IMR-90 (cell line): ENCODE data around the gene CCL2. TPM values are rescaled to one million over a fixed set of nuclear protein-coding genes. Genes with fewer than 3 reads are reported as not detected.

Source experiments
- ATAC-seq: fragments of 200-7000 bp; cut with Tn5 transposase; 2 replicates; pipeline ENCODE4 v1.9.1; 2020; ENCODE audit warnings: low read depth, mild to moderate bottlenecking, moderate library complexity
- BruUV-seq: library from RNA; stranded (reverse); fragments of 400-500 nt; replicated peaks from 2 replicates; lab custom pipeline; 2021; lab: Mats Ljungman, UMichigan
- CTCF ChIA-PET: fragments of 300-600 bp; formaldehyde crosslinking; extraction: SDS; loops from one replicate; lab custom pipeline; 2021; ENCODE audit warnings: antibody characterized with exemption; lab: Yijun Ruan, JAX
- POLR2A ChIA-PET: fragments of 300-600 bp; sonication (Branson Sonifier 250); formaldehyde crosslinking; loops from one replicate; lab custom pipeline; 2022; ENCODE audit warnings: antibody characterized with exemption; ENCODE audit not compliant: unreplicated experiment; lab: Charles Lee
- DNase-seq: peaks from one replicate; pipeline ENCODE4 v3.0.0; 2013
- H2AFZ ChIP-seq: replicated peaks from 2 replicates; pipeline ENCODE3; 2013; ENCODE audit warnings: low read length, mild to moderate bottlenecking; ENCODE audit not compliant: poor library complexity
- H2AK5ac ChIP-seq: 2 replicates; pipeline ENCODE4 v1.6.1; 2013; ENCODE audit warnings: low read depth, low read length, inconsistent platforms
- H2AK9ac ChIP-seq: replicated peaks from 2 replicates; pipeline ENCODE3; 2013; ENCODE audit warnings: mild to moderate bottlenecking, low read depth, low read length, moderate library complexity; ENCODE audit not compliant: poor library complexity
- H2BK120ac ChIP-seq: 2 replicates; pipeline ENCODE4 v1.6.1; 2013; ENCODE audit warnings: low read depth, low read length, inconsistent platforms
- H2BK15ac ChIP-seq: 3 replicates; pipeline ENCODE4 v1.6.1; 2013; ENCODE audit warnings: low read depth, low read length, inconsistent platforms
- H2BK20ac ChIP-seq: 2 replicates; pipeline ENCODE4 v1.6.1; 2013; ENCODE audit warnings: low read depth, mild to moderate bottlenecking, inconsistent platforms, low read length, moderate library complexity
- H2BK5ac ChIP-seq: 2 replicates; pipeline ENCODE4 v1.6.1; 2013; ENCODE audit warnings: mild to moderate bottlenecking, low read depth, low read length, inconsistent platforms; ENCODE audit not compliant: poor library complexity, severe bottlenecking
- H3K14ac ChIP-seq: replicated peaks from 2 replicates; pipeline ENCODE4 v1.6.1; 2013; ENCODE audit warnings: low read depth, low read length, inconsistent platforms
- H3K18ac ChIP-seq: 2 replicates; pipeline ENCODE4 v1.6.1; 2013; ENCODE audit warnings: low read depth, low read length, control low read depth
- H3K23ac ChIP-seq: 2 replicates; pipeline ENCODE4 v1.6.1; 2013; ENCODE audit warnings: low read depth, low read length, inconsistent platforms
- H3K27ac ChIP-seq: 2 replicates; pipeline ENCODE4 v1.5.1; 2013; ENCODE audit warnings: mild to moderate bottlenecking, control low read depth, low read length; ENCODE audit not compliant: insufficient read depth
- H3K27me3 ChIP-seq: 2 replicates; pipeline ENCODE4 v1.6.1; 2013; ENCODE audit warnings: low read length; ENCODE audit not compliant: control insufficient read depth, insufficient read depth
- H3K36me3 ChIP-seq: 2 replicates; pipeline ENCODE4 v1.6.1; 2013; ENCODE audit warnings: low read length, mixed read lengths; ENCODE audit not compliant: control insufficient read depth, insufficient read depth
- H3K4ac ChIP-seq: 2 replicates; pipeline ENCODE4 v1.6.1; 2013; ENCODE audit warnings: low read depth, low read length, inconsistent platforms
- H3K4me1 ChIP-seq: 2 replicates; pipeline ENCODE4 v1.6.1; 2013; ENCODE audit warnings: low read length, mixed read lengths; ENCODE audit not compliant: control insufficient read depth, insufficient read depth
- H3K4me2 ChIP-seq: 2 replicates; pipeline ENCODE4 v1.6.1; 2013; ENCODE audit warnings: low read depth, mild to moderate bottlenecking, control low read depth, low read length, moderate library complexity
- H3K4me3 ChIP-seq: 2 replicates; pipeline ENCODE4 v1.5.1; 2013; ENCODE audit warnings: low read depth, mild to moderate bottlenecking, control low read depth, low read length, moderate library complexity; ENCODE audit not compliant: insufficient read depth
- H3K56ac ChIP-seq: 2 replicates; pipeline ENCODE4 v1.6.1; 2013; ENCODE audit warnings: low read length, inconsistent platforms; ENCODE audit not compliant: insufficient read depth; ENCODE audit errors: extremely low read depth
- H3K79me1 ChIP-seq, 2 experiments: 2 replicates each; pipeline ENCODE4 v1.6.1; 2013; ENCODE audit warnings: low read length in 2 of 2, inconsistent platforms in 1 of 2, low read depth in 1 of 2
- H3K9ac ChIP-seq: 2 replicates; pipeline ENCODE4 v1.6.1; 2013; ENCODE audit warnings: low read depth, low read length, control low read depth
- H3K9me1 ChIP-seq: 2 replicates; pipeline ENCODE4 v1.6.1; 2013; ENCODE audit warnings: low read length, inconsistent platforms; ENCODE audit not compliant: insufficient read depth
- H3K9me3 ChIP-seq: 2 replicates; pipeline ENCODE4 v1.6.1; 2013; ENCODE audit warnings: low read length; ENCODE audit not compliant: control insufficient read depth, insufficient read depth
- H4K20me1 ChIP-seq: 2 replicates; pipeline ENCODE4 v1.6.1; 2013; ENCODE audit warnings: low read length, inconsistent platforms; ENCODE audit not compliant: insufficient read depth
- H4K5ac ChIP-seq: 2 replicates; pipeline ENCODE4 v1.6.1; 2013; ENCODE audit warnings: mild to moderate bottlenecking, low read depth, low read length, control low read depth
- H4K8ac ChIP-seq, 2 experiments: 2 replicates each; pipeline ENCODE4 v1.6.1; 2013; ENCODE audit warnings: low read depth in 2 of 2, low read length in 2 of 2, control low read depth in 1 of 2, inconsistent platforms in 1 of 2
- H4K91ac ChIP-seq: 2 replicates; pipeline ENCODE4 v1.6.1; 2013; ENCODE audit warnings: low read depth, low read length, inconsistent platforms; ENCODE audit not compliant: insufficient read depth
- BHLHE40 ChIP-seq: fragments of 150-350 bp; IDR thresholded peaks from 2 replicates; pipeline ENCODE4 v1.6.1; 2016; ENCODE audit warnings: mild to moderate bottlenecking, low read depth, low read length
- CEBPB ChIP-seq: IDR thresholded peaks from 2 replicates; pipeline ENCODE4 v1.6.1; 2012; ENCODE audit warnings: low read depth, low read length, improper control_type of control experiment
- CHD1 ChIP-seq: IDR thresholded peaks from 2 replicates; pipeline ENCODE4 v1.6.1; 2012; ENCODE audit warnings: low read depth, low read length, improper control_type of control experiment
- MAFK ChIP-seq: IDR thresholded peaks from 2 replicates; pipeline ENCODE4 v1.6.1; 2012; ENCODE audit warnings: low read depth, low read length, improper control_type of control experiment
- MAZ ChIP-seq: IDR thresholded peaks from 2 replicates; pipeline ENCODE4 v1.6.1; 2012; ENCODE audit warnings: low read depth, mild to moderate bottlenecking, low read length, improper control_type of control experiment, moderate library complexity, borderline replicate concordance
- MXI1 ChIP-seq: IDR thresholded peaks from 2 replicates; pipeline ENCODE4 v1.6.1; 2012; ENCODE audit warnings: low read depth, mild to moderate bottlenecking, low read length, moderate library complexity, borderline replicate concordance
- SMC3 ChIP-seq: fragments of 150-350 bp; IDR thresholded peaks from 2 replicates; pipeline ENCODE4 v1.6.1; 2016; ENCODE audit warnings: low read depth, mild to moderate bottlenecking, antibody characterized with exemption, low read length, moderate library complexity
- WGBS, 2 experiments: methylation state at CpG; one replicate each; pipeline versions ENCODE4 v1.1.5 to v1.1.7; 2013; ENCODE audit warnings: missing lambda C conversion rate in 2 of 2; ENCODE audit not compliant: insufficient read length in 1 of 2; ENCODE audit errors: extremely low coverage in 2 of 2; 5-methylcytosine and 5-hydroxymethylcytosine counted together
- dilution Hi-C: fragments of 300-500 bp; cut with HindIII; formaldehyde crosslinking; loops from one replicate; pipeline ENCODE4 v1.14.3; 2018; ENCODE audit warnings: low sequenced_read_pairs; ENCODE audit not compliant: unreplicated experiment
- in situ Hi-C: fragments of 300-500 bp; cut with MboI; formaldehyde crosslinking; loops from 3 replicates; pipeline ENCODE4 v1.14.3; 2019; ENCODE audit warnings: low sequenced_read_pairs, inconsistent platforms, mixed read lengths
- intact Hi-C: fragments of 100-400 bp; cut with micrococcal nuclease; formaldehyde crosslinking; loops from 2 replicates; pipeline ENCODE4 v1.10.0; 2022
- polyA plus RNA-seq, 3 experiments: library from polyadenylated mRNA; depleted of rRNA; stranded (reverse); fragments of >200 nt; gene quantifications; 2 replicates each; pipeline ENCODE4 v1.2.3, GENCODE V29; 2012; ENCODE audit warnings: low replicate concordance in 1 of 3
- total RNA-seq: library from RNA; depleted of rRNA; stranded (reverse); fragments of >200 nt; gene quantifications from 2 replicates; pipeline ENCODE4 v1.2.3, GENCODE V29; 2012
- TF ChIP-seq, protein P1 (sequence below): fragments of 150-350 bp; IDR thresholded peaks from 2 replicates; pipeline ENCODE4 v1.6.1; 2016; ENCODE audit warnings: low read depth, mild to moderate bottlenecking, low read length, moderate library complexity, borderline replicate concordance

Gene CCL2
- total and polyA plus RNA-seq, 2 of the 4 experiments (the other 2 are of a cell fraction) = 103 to 206 TPM

- in situ Hi-C loops = no loop called here
- H3K56ac ChIP-seq = no peak overlapping the region
- ATAC-seq = no peak
Measured at GRCh38 chr17:34228781-34229180, 26.3 kb upstream of the CCL2 start.

More at GRCh38 chr17:34228781-34229180, 26.3 kb upstream of the CCL2 start:
- Histone ChIP-seq H3K79me1 (no peaks in the 10 kb centered on the region), H4K91ac (no peak overlapping the region), H3K14ac (no peak overlapping the region), H4K8ac (no peak overlapping the region), H2BK120ac (no peak overlapping the region), H3K23ac (no peak overlapping the region), H2BK5ac (no peak overlapping the region), H2AK5ac (no peak overlapping the region), H3K9me1 (no peaks in the 10 kb centered on the region), H3K27ac (no peak overlapping the region), H2BK15ac (no peak overlapping the region), H3K4me1 (no peaks in the 10 kb centered on the region), H2AFZ (no peak overlapping the region), H4K5ac (no peak overlapping the region), H3K9me3 (peaks cover 2% of the 10 kb centered on the region; the same call in 1 of the 2 replicates), H2AK9ac (no peak overlapping the region), H3K27me3 (peaks cover 1% of the 10 kb centered on the region), H3K4ac (no peak overlapping the region), H3K36me3 (no peaks in the 10 kb centered on the region), H3K18ac (no peak overlapping the region), H3K4me3 (no peak overlapping the region), H2BK20ac (no peak overlapping the region), H3K4me2 (no peak overlapping the region), H3K9ac (no peak overlapping the region), H4K20me1 (no peaks in the 10 kb centered on the region)
- no peak for DNase-seq
- POLR2A ChIA-PET = no interaction called here
- BruUV-seq = no TSS peak
- TF ChIP-seq, protein P1, sequence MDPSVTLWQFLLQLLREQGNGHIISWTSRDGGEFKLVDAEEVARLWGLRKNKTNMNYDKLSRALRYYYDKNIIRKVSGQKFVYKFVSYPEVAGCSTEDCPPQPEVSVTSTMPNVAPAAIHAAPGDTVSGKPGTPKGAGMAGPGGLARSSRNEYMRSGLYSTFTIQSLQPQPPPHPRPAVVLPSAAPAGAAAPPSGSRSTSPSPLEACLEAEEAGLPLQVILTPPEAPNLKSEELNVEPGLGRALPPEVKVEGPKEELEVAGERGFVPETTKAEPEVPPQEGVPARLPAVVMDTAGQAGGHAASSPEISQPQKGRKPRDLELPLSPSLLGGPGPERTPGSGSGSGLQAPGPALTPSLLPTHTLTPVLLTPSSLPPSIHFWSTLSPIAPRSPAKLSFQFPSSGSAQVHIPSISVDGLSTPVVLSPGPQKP = no peak
- TF ChIP-seq MAFK = no peak
- no peak for TF ChIP-seq BHLHE40
- TF ChIP-seq MXI1 = no peak
- TF ChIP-seq CHD1 = no peak
- no peak for TF ChIP-seq CEBPB
- TF ChIP-seq SMC3 = no peak
- no peak for TF ChIP-seq MAZ
- dilution Hi-C loops = no loop called here
- WGBS, 2 experiments = 43% methylated on average over 1 of the region's 4 CpGs; no CpG with 5 or more reads in 1 of the 2 experiments
- CTCF ChIA-PET = no interaction called here
- intact Hi-C loops = no loop called here
